GM21576 (cell line): ENCODE results near the gene RNU1-4.
"Not testable (repeated sequence)": the region's sequence is repeated elsewhere in the genome, so short reads cannot be mapped to it uniquely, and the experiment has no call there.

ENCODE experiments used
- ATAC-seq: cut with Tn5 transposase; IDR thresholded peaks from one replicate; pipeline ENCODE4 v1.9.1; 2021; ENCODE audit warnings: mild to moderate bottlenecking, moderate library complexity; ENCODE audit not compliant: unreplicated experiment

The RNU1-4 gene

GRCh38 chr1:16787711-16788110, 47.4 kb downstream of the RNU1-4 start:
- ATAC-seq = not testable (repeated sequence)
